Testis (tissue), 3 donors: ENCODE data around the gene ARF6. TPM values are rescaled to one million over a fixed set of nuclear protein-coding genes. Genes with fewer than 3 reads are reported as not detected.

ENCODE experiments used
- DNase-seq: peaks from one replicate; pipeline ENCODE4 v3.0.0-alpha.2; 2019
- H3K27ac ChIP-seq, 2 donors: fragments of 200-600 bp; sonication (generic); one replicate each; pipeline ENCODE4 v1.5.1; 2019
- H3K27me3 ChIP-seq: fragments of 200-600 bp; sonication (generic); one replicate; pipeline ENCODE4 v1.5.1; 2019
- H3K36me3 ChIP-seq: fragments of 200-600 bp; sonication (generic); one replicate; pipeline ENCODE4 v1.5.1; 2017; ENCODE audit warnings: low read depth; ENCODE audit errors: missing control alignments
- H3K4me1 ChIP-seq: fragments of 200-600 bp; sonication (generic); one replicate; pipeline ENCODE4 v1.5.1; 2019
- H3K4me3 ChIP-seq, 2 donors: fragments of 200-600 bp; sonication (generic); one replicate each; pipeline ENCODE4 v1.5.1; 2017 to 2019
- H3K9me3 ChIP-seq: fragments of 200-600 bp; sonication (generic); one replicate; pipeline ENCODE4 v1.5.1; 2017
- POLR2A ChIP-seq: fragments of 450-650 bp; IDR thresholded peaks from one replicate; pipeline ENCODE4 v1.6.1; 2017; ENCODE audit warnings: antibody characterized with exemption, mild to moderate bottlenecking, moderate library complexity
- WGBS, 2 donors: methylation state at CpG; one replicate each; pipeline ENCODE4 v1.1.5; 2018; 5-methylcytosine and 5-hydroxymethylcytosine counted together
- intact Hi-C: fragments of 100-400 bp; cut with DNase I; formaldehyde crosslinking; loops from one replicate; pipeline ENCODE4 v1.15.1; 2023; ENCODE audit warnings: low total_unique reads
- polyA plus RNA-seq: library from polyadenylated mRNA; stranded (reverse); fragments of 350-450 nt; fragmentation: Illumina TruSeq; extraction: RNeasy Lipid Tissue Mini Kit (QIAGEN cat#74804); gene quantifications from one replicate; pipeline ENCODE4 v1.2.3, GENCODE V29; 2014; ENCODE audit warnings: low read depth, low replicate concordance; ENCODE audit not compliant: insufficient read depth
- total RNA-seq, 2 donors: library from RNA; depleted of rRNA; stranded (reverse); fragments of >200 nt; gene quantifications; one replicate each; pipeline ENCODE4 v1.2.3, GENCODE V29; 2016
- TF ChIP-seq, protein P1 (sequence below), 3 experiments: fragments of 450-650 bp in 2 of 3; fragments of 200-600 bp in 1 of 3; sonication (generic) in 1 of 3; IDR thresholded peaks; one replicate each; pipeline ENCODE4 v1.5.1; 2016 to 2019; ENCODE audit warnings: antibody characterized with exemption in 3 of 3, mild to moderate bottlenecking in 2 of 3, moderate library complexity in 1 of 3

Gene ARF6
- total and polyA plus RNA-seq, 3 donors from 2014 or later, result 41.3 to 51.8 (median 45.2) TPM

DNA sequence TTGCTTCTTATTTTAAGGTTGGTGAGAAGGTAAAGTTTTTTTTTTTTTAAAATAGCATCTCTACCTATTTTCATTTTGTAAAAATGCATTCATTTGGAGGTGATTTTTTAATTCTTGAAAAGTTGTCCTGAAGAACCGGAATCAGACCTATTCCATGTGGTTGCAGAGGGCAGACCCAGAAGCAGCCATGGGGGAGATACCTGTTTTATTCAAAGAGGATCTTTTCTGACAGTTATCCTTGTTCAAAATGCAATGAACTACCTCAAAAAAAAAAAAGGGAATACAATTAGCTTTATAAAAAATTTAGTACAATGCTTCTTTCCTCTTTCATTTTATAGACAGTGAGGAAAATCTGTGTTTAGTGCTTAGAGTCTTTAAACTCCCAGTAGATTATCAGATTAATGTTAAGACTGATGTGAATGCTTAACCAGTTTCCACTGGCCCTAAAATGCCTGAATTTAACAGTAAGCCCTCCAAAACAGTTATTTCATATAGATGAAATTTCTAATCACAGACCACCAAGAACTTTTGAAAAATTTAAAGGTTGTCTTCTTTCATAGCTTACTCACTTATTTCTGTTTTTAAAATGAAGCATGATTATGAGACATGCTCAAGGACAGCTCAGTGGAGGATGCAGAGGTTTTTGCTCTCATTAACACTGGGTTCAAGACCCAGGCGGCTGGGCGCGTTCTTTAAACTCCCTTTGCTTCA is 31.7 kb upstream of the ARF6 start:
- 11 to 15% methylated on average over 4 of the region's 4 CpGs for WGBS, 2 donors
- peak overlapping the region; percentile 60 to 80 for H3K4me3 ChIP-seq
- peaks cover 9% of the 10 kb centered on the region for H3K4me1 ChIP-seq
- H3K27me3 ChIP-seq, result no peaks in the 10 kb centered on the region
- no peak for DNase-seq
- TF ChIP-seq, protein P1, sequence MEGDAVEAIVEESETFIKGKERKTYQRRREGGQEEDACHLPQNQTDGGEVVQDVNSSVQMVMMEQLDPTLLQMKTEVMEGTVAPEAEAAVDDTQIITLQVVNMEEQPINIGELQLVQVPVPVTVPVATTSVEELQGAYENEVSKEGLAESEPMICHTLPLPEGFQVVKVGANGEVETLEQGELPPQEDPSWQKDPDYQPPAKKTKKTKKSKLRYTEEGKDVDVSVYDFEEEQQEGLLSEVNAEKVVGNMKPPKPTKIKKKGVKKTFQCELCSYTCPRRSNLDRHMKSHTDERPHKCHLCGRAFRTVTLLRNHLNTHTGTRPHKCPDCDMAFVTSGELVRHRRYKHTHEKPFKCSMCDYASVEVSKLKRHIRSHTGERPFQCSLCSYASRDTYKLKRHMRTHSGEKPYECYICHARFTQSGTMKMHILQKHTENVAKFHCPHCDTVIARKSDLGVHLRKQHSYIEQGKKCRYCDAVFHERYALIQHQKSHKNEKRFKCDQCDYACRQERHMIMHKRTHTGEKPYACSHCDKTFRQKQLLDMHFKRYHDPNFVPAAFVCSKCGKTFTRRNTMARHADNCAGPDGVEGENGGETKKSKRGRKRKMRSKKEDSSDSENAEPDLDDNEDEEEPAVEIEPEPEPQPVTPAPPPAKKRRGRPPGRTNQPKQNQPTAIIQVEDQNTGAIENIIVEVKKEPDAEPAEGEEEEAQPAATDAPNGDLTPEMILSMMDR (IDR thresholded peaks at IDR 0.05), result no peak
- TF ChIP-seq POLR2A, result no peak
- intact Hi-C loops, result no loop called here
- H3K27ac ChIP-seq, result peak overlapping the region; percentile 96 to 99
- no peaks in the 10 kb centered on the region for H3K9me3 ChIP-seq
- no peaks in the 10 kb centered on the region for H3K36me3 ChIP-seq

DNA sequence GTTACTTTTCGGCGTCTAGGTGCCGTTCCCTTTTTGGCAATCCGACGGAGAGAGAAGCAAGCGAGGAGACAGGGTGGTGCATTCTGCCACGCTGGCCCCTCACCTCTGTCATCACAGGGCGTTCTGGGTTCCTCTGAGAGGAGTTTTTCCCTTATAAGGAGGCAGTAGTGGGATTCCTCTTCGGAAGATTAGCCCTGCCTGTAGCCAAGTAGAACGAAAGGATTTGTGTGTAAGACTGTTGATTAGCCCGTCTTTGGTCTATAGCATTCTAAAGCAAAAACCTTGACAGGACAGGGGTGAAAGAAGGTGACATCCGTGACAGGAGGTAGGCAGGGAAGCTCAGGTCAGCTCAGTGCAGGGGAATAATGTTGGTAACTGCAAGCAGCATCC is 31.2 kb upstream of the ARF6 start:
- H3K27ac ChIP-seq, result peak overlapping the region; percentile 96 to 99
- no peaks in the 10 kb centered on the region for H3K27me3 ChIP-seq
- H3K36me3 ChIP-seq, result no peaks in the 10 kb centered on the region
- H3K9me3 ChIP-seq, result no peaks in the 10 kb centered on the region
- 0 to 1% methylated on average over 12 of the region's 12 CpGs for WGBS, 2 donors
- H3K4me3 ChIP-seq, result peak overlapping the region; percentile 60 to 80
- peaks cover 9% of the 10 kb centered on the region for H3K4me1 ChIP-seq
- TF ChIP-seq, protein P1 (IDR thresholded peaks at IDR 0.05), result no peak
- TF ChIP-seq POLR2A, result peak; percentile 8
- intact Hi-C loops, result no loop called here
- peak; percentile 77 for DNase-seq

DNA sequence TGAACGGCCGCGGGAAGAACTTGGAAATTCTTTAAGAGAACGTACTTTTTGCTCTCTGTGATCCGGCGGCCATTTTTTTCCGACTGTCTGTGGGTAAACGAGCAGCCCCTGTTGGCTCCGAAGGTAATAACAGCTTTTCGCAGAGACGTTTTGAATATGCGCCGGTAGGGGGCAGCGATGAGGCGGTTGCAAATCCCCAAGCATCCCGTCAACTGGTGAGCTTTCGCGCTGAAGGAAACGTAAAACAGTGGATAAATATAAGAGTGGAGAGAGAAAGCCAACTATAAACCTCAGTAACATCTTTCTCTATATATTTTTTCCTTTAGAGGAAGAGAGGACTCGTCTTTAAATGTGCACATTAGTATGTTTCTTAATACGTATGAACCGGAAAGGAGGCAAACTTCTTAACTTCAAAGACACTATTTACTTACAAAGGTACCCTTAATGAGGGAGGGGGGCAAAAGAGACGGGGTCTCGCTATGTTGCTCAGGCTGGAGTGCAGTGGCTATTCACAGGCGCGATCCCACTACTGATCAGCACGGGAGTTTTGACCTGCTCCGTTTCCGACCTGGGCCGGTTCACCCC is 30.7 kb upstream of the ARF6 start:
- peak; percentile 94 for DNase-seq
- Histone ChIP-seq H3K27me3 (no peaks in the 10 kb centered on the region), H3K9me3 (no peaks in the 10 kb centered on the region), H3K4me3 (peak overlapping the region; percentile 60 to 80), H3K27ac (peak overlapping the region; percentile 96 to 99), H3K4me1 (peaks cover 10% of the 10 kb centered on the region), H3K36me3 (no peaks in the 10 kb centered on the region)
- TF ChIP-seq, protein P1 (IDR thresholded peaks at IDR 0.05), result peak; percentile 99
- TF ChIP-seq POLR2A, result no peak
- intact Hi-C loops, result no loop called here
- 0 to 1% methylated on average over 23 to 30 of the region's 30 CpGs for WGBS, 2 donors

DNA sequence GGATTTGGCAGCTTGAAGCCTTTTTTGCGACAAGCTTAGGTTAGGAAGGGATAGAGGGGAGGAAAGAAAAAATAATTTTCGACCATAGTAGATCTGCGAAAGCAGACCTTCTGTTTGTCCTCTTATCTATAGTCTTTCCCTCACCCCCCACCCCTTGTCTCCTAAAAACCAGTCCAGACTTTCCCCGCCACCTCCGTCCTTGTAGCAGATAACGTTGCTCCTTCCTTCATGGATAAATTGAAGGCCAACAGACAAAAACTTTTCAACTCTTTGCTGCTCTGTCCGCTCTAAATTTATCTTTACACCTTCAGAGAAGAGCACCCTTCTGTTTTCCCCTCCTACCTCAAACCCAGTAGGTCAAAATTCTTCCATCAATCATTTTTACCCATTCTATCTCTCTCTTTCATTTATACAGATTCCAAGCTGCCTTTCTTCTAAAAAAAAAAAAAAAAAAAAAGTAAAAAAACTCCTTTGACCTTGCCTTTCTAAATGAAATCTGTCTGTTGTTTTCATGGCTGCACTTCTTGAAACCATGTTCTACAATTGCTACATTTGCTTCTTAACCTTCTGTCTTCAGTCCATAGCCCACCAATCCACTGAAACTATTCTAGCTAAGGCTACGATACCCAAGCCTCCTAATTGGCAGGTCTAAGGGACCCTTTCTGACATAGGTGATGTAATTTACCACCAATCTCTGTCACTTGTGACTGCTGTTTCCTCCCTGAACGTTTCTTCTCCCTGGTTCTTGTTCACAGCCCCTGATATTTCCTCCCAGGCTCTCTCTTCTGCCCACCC is 29.2 kb upstream of the ARF6 start:
- Histone ChIP-seq H3K4me3 (peak overlapping the region; percentile 60 to 80), H3K27ac (peak overlapping the region; percentile 96 to 99), H3K27me3 (no peaks in the 10 kb centered on the region), H3K4me1 (peaks cover 15% of the 10 kb centered on the region), H3K36me3 (no peaks in the 10 kb centered on the region), H3K9me3 (no peaks in the 10 kb centered on the region)
- 8 to 10% methylated on average over 9 of the region's 9 CpGs for WGBS, 2 donors
- no peak for TF ChIP-seq POLR2A
- TF ChIP-seq, protein P1 (IDR thresholded peaks at IDR 0.05), result no peak
- DNase-seq, result peak; percentile 54
- intact Hi-C loops, result no loop called here
